Lower leg skin (tissue), 4 donors: ENCODE measurements around the gene GIMAP4. TPM values are rescaled to one million over a fixed set of nuclear protein-coding genes. Genes with fewer than 3 reads are reported as not detected.
"Not testable (repeated sequence)": the region's sequence is repeated elsewhere in the genome, so short reads cannot be mapped to it uniquely, and the experiment has no call there.

Source experiments
- DNase-seq, 2 donors: peaks; one replicate each; pipeline ENCODE4 v3.0.0-alpha.2; 2019; ENCODE audit warnings: low spot score in 2 of 2
- H3K4me3 ChIP-seq: fragments of 200-600 bp; sonication (generic); 2 replicates; pipeline ENCODE4 v1.5.1; 2017; ENCODE audit warnings: mild to moderate bottlenecking, low read depth; ENCODE audit not compliant: poor library complexity, severe bottlenecking
- POLR2A ChIP-seq, 2 donors: fragments of 450-650 bp; IDR thresholded peaks; one replicate each; pipeline ENCODE4 v1.6.1; 2016 to 2017; ENCODE audit warnings: antibody characterized with exemption in 2 of 2, mild to moderate bottlenecking in 1 of 2, moderate library complexity in 1 of 2
- WGBS, 2 donors: methylation state at CpG; one replicate each; pipeline ENCODE4 v1.1.5; 2018; 5-methylcytosine and 5-hydroxymethylcytosine counted together
- intact Hi-C: fragments of 100-400 bp; cut with DNase I; formaldehyde crosslinking; loops from one replicate; pipeline ENCODE4 v1.15.0; 2023; ENCODE audit warnings: low total_unique reads
- total RNA-seq, 4 donors: library from RNA; depleted of rRNA; stranded (reverse); fragments of >200 nt; gene quantifications; one replicate each; pipeline ENCODE4 v1.1.0, GENCODE V29; 2016
- TF ChIP-seq, protein P1 (sequence below), 3 donors: fragments of 450-650 bp; IDR thresholded peaks; one replicate each; pipeline ENCODE4 v1.5.1; 2016; ENCODE audit warnings: antibody characterized with exemption in 3 of 3, mild to moderate bottlenecking in 3 of 3, moderate library complexity in 2 of 3

GIMAP4 gene
- total RNA-seq = 10 to 100 TPM in 2 of 4 donors, 1 to 10 TPM in 2; 4.6 to 17.9 (median 8.1) TPM

GRCh38 chr7:150567169-150567568 is at the start of gene GIMAP4:
Gene GIMAP4, plus strand, starts transcription at chr7:150567390. Its CDS starts 2,512 bp downstream, at chr7:150569902.
- H3K4me3 ChIP-seq = peak within 1 kb of the TSS; percentile 23
- TF ChIP-seq, protein P1, sequence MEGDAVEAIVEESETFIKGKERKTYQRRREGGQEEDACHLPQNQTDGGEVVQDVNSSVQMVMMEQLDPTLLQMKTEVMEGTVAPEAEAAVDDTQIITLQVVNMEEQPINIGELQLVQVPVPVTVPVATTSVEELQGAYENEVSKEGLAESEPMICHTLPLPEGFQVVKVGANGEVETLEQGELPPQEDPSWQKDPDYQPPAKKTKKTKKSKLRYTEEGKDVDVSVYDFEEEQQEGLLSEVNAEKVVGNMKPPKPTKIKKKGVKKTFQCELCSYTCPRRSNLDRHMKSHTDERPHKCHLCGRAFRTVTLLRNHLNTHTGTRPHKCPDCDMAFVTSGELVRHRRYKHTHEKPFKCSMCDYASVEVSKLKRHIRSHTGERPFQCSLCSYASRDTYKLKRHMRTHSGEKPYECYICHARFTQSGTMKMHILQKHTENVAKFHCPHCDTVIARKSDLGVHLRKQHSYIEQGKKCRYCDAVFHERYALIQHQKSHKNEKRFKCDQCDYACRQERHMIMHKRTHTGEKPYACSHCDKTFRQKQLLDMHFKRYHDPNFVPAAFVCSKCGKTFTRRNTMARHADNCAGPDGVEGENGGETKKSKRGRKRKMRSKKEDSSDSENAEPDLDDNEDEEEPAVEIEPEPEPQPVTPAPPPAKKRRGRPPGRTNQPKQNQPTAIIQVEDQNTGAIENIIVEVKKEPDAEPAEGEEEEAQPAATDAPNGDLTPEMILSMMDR (IDR thresholded peaks at IDR 0.05) = no peak
- 66 to 68% methylated on average over 9 of the region's 9 CpGs for WGBS, 2 donors
- no peak for DNase-seq
- intact Hi-C loops = no loop called here

GRCh38 chr7:150519310-150519709 is 47.9 kb upstream of the GIMAP4 start:
- WGBS, 2 donors = 67 to 80% methylated on average over 2 of the region's 2 CpGs
- no peak for DNase-seq
- intact Hi-C loops = no loop called here
- TF ChIP-seq POLR2A (IDR thresholded peaks at IDR 0.05) = no peak
- TF ChIP-seq, protein P1 (IDR thresholded peaks at IDR 0.05) = no peak
- no peak overlapping the region for H3K4me3 ChIP-seq

- no peak for DNase-seq
- no peak for TF ChIP-seq POLR2A (IDR thresholded peaks at IDR 0.05)
- TF ChIP-seq, protein P1 (IDR thresholded peaks at IDR 0.05) = no peak
- H3K4me3 ChIP-seq = no peak overlapping the region
- intact Hi-C loops = no loop called here
- 82 to 87% methylated on average over 8 of the region's 8 CpGs for WGBS, 2 donors
Measured at GRCh38 chr7:150520145-150520544, 47.0 kb upstream of the GIMAP4 start.

DNA sequence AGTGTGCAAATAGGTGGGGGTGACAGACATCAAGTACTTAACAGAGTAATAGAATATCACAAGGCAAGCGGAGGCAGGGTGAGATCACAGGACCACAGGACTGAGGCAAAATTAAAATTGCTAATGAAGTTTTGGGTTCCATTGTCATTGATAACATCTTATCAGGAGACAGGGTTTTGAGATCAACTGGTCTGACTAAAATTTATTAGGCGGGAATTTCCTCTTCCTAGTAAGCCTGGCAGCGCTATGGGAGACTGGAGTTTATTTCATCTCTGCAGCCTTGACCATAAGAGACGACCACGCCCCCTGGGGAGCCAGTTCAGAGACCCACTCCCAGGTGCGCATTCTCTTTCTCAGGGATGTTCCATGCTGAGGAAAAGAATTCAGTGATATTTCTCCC is 44.3 kb upstream of the GIMAP4 start:
- WGBS, 2 donors = 69 to 73% methylated on average over 6 of the region's 6 CpGs
- intact Hi-C loops, H3K4me3 ChIP-seq, DNase-seq: not testable (repeated sequence)

- intact Hi-C loops = no loop called here
Measured at GRCh38 chr7:150524018-150524417, 43.2 kb upstream of the GIMAP4 start.

DNA sequence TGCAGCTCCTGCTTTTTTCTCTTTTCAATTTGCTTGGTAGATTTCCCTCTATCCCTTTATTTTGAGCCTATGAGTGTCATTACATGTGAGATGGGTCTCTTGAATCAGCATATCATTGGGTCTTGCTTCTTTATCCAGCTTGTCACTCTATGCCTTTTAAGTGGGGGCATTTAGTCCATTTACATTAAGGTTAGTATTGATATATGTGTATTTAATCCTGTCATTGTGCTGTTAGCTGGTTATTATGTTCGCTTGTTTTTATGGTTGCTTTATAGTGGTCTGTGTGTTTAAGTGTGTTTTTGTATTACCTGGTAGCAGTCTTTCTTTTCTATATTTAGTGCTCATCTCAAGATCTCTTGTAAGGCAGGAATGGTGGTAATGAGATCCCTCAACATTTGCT is 35.5 kb upstream of the GIMAP4 start:
- no peak for TF ChIP-seq POLR2A (IDR thresholded peaks at IDR 0.05)
- TF ChIP-seq, protein P1 (IDR thresholded peaks at IDR 0.05) = no peak
- 87 to 95% methylated on average over 1 of the region's 1 CpG for WGBS, 2 donors
- DNase-seq = no peak
- intact Hi-C loops = no loop called here
- H3K4me3 ChIP-seq = no peak overlapping the region

More at GRCh38 chr7:150524018-150524417, 43.2 kb upstream of the GIMAP4 start:
- no peak for DNase-seq
- TF ChIP-seq, protein P1 (IDR thresholded peaks at IDR 0.05) = no peak
- no peak for TF ChIP-seq POLR2A (IDR thresholded peaks at IDR 0.05)
- no peak overlapping the region for H3K4me3 ChIP-seq
- 64 to 65% methylated on average over 2 of the region's 2 CpGs for whole genome bisulfite sequencing, 2 donors
